ENCODE measurements around the gene NUDCD3. TPM values are rescaled to one million over a fixed set of nuclear protein-coding genes. Genes with fewer than 3 reads are reported as not detected.

NUDCD3 gene
- total RNA-seq, result 10 to 100 TPM; 78.9 to 80.1 TPM

DNA sequence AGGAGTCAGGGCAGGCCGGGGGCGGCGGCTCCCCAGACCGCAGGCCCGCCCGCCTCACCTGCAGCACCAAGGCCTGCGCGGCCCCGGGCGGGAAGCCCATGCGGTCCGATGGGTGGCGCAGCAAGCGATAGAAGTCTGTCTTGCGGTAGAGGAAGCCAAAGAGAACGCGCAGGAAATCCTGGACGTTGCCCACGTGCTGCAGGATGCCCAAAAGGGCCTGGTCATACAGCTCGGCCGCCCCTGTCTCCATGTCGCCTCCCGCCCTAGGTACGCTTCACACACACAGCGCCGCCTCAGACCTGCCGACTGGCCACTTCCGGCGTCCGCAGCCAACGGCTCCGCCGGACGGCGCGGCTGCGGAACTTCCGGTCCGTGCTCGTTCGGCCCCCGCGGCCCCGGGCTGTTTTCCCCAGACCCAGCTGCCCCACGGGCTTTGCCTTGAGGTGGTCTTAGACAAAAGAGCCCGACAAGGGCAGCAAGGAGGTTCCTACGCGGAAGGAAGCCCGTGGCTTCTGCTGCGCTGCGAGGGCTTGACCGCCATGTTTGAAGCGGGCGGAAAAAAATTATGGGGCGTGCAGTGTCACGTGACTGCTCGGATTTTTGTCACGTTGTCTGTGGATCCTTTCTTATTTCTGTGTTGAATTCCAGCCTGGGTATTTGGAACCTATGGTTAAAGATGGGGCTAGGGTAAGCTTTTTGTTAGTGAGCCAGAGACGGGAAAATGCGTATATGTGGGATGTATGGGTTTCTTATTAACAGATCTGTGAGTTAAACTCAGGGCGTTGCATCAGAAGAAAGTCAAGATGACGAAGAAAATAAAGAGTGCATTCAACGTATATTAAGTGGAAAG is at the start of gene NUDCD3:
TSS of gene NUDCD3 (minus strand) at position 308 of the 850 bp plus-strand sequence. CDS start at position 250, 58 bp downstream.

Other genes with a start within 250 kb of the NUDCD3 start
- gene CAMK2B, start 165.1 kb downstream of the NUDCD3 start, total RNA-seq, result under 1 TPM in 1 of 2 experiments, not detected in 1; 0.10 TPM
- not detected for gene NPC1L1, start 50.7 kb upstream of the NUDCD3 start, total RNA-seq
- gene DDX56, start 83.2 kb upstream of the NUDCD3 start, total RNA-seq, result 10 to 100 TPM; 73.9 to 74.7 TPM
- 10 to 100 TPM; 70.7 to 73.4 TPM for gene TMED4, start 91.6 kb upstream of the NUDCD3 start, total RNA-seq
- gene OGDH, start 116.0 kb upstream of the NUDCD3 start, total RNA-seq, result 100 to 1,000 TPM in 1 of 2 experiments, 10 to 100 TPM in 1; 98.8 to 110 TPM

Data from activated naive CD4-positive, alpha-beta T cell treated with anti-CD3 and anti-CD28 coated beads, Interleukin-2, amount 10 ng/mL, durations not matched to agents 5 hours and 36 hours (primary cell).